Anterior cingulate cortex (tissue), 58 donors: ENCODE data around the gene KDM5B.
A peak's percentile ranks its signal among the peaks of the same experiment; 100 is the strongest.

ENCODE experiments used
- DNase-seq, 58 donors: peaks; one replicate each; lab custom pipeline; 2025; lab: John Stamatoyannopoulos, UW

Gene KDM5B

GRCh38 chr1:202815120-202815519, 6.9 kb upstream of the KDM5B start:
- no peak for DNase-seq

GRCh38 chr1:202812176-202813026, 4.2 kb upstream of the KDM5B start:
- DNase-seq = no peak

GRCh38 chr1:202811296-202812175, 3.3 kb upstream of the KDM5B start:
- no peak for DNase-seq

- peak; percentile 62 to 96 (median 91) for DNase-seq
Observed at GRCh38 chr1:202810615-202811295, 2.5 kb upstream of the KDM5B start, which contains the start of gene PCAT6. Gene PCAT6, plus strand, starts transcription at chr1:202810954.

- DNase-seq = peak in 1 of 58 donors; percentile 45
Observed at GRCh38 chr1:202810193-202810614, 2.0 kb upstream of the KDM5B start.

GRCh38 chr1:202809597-202810159, 1.5 kb upstream of the KDM5B start:
- no peak for DNase-seq

GRCh38 chr1:202807451-202807925, 733 bp downstream of the KDM5B start:
- DNase-seq = peak in 18 of 58 donors; percentile 9 to 47 (median 21)

GRCh38 chr1:202806845-202807450, 1.3 kb downstream of the KDM5B start:
- peak in 14 of 58 donors; percentile 9 to 52 (median 20) for DNase-seq

- no peak for DNase-seq
Observed at GRCh38 chr1:202805886-202806844, 2.1 kb downstream of the KDM5B start.

- DNase-seq = no peak
Observed at GRCh38 chr1:202804126-202804525, 4.1 kb downstream of the KDM5B start.

GRCh38 chr1:202802998-202803932, 5.0 kb downstream of the KDM5B start:
- no peak for DNase-seq

- no peak for DNase-seq
Observed at GRCh38 chr1:202802034-202802433, 6.2 kb downstream of the KDM5B start.

- DNase-seq = no peak
Observed at GRCh38 chr1:202801175-202801574, 7.0 kb downstream of the KDM5B start.

- no peak for DNase-seq
Observed at GRCh38 chr1:202800742-202801141, 7.5 kb downstream of the KDM5B start.

- no peak for DNase-seq
Observed at GRCh38 chr1:202798792-202799331, 9.4 kb downstream of the KDM5B start.

- DNase-seq = no peak
Observed at GRCh38 chr1:202798260-202798659, 10.0 kb downstream of the KDM5B start.

- no peak for DNase-seq
Observed at GRCh38 chr1:202796670-202797069, 11.6 kb downstream of the KDM5B start.
